HG03039 (cell line): ENCODE results near the gene EFNB1.

Source experiments
- ATAC-seq: cut with Tn5 transposase; IDR thresholded peaks from one replicate; pipeline ENCODE4 v1.9.1; 2021; ENCODE audit warnings: mild to moderate bottlenecking, moderate library complexity; ENCODE audit not compliant: unreplicated experiment

Gene EFNB1

DNA sequence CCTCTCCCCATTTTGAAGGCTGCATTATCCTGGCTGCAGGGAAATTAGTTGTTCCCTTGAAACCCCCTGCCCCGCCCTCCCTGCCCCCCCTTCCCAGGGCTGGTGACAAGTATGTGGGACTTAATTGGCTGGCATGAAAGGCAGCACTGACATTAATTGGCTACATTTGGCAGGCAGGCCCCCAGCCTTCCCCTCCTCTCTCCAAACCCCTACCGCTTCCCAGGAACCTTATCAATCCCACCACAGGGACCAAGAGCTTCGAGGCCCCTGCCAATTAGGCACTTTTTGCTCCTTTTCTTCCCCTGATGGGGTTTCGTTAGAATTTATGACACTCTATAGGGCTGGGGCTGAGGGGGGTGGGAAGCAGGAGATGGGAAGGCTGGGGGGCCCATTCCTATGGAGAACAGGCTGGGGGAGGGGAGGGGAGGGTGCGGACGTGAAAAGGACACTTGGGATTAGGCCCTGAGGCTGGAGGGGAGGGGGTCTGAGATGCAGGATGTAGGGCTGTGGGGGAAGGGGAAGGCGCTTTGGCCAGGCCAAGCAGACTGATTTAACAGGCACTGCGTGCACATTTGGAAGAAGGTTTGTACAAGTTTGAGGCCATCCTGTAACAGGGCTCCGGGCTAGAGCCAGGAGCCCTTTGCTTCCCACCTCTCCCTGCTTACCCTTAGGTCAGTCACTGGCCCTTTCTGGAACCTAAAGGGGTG, 52.2 kb downstream of the EFNB1 start:
- no peak for ATAC-seq

DNA sequence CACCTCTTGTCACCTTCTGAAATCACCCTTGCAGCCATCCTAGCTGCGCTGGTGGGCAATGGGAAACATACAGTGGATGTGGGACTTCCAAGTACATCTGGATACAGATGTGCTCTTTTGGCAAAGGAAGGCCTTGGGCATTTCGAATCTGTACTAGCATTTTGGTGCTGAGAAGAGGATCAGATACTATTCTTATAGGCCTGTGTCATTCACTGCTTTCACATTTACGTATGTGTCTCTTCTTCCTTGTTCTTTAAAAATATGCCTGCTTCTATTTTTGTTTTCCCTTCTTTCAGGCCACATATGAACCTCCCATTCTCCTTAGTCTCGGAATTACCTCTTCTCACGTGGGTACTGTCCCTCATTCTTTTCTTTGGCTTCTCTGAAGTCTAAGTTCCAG, 53.1 kb downstream of the EFNB1 start:
- no peak for ATAC-seq

- no peak for ATAC-seq
These were observed 55.0 kb downstream of the EFNB1 start for GRCh38 chrX:68883800-68884199.

- ATAC-seq, result no peak
These were observed 60.4 kb downstream of the EFNB1 start for GRCh38 chrX:68889249-68889648.
